ENCODE measurements around the gene ZBED4. TPM values are rescaled to one million over a fixed set of nuclear protein-coding genes. Genes with fewer than 3 reads are reported as not detected.

Gene ZBED4
- total RNA-seq, 6 experiments from 2014 or later = 4.1 to 9.3 (median 5.2) TPM

- no peaks in the 10 kb centered on the region for H3K9me3 ChIP-seq
- intact Hi-C loops (cut with DNase I) = loop anchor here in 1 of 2 donors (10.0 kb wide), 1 partner anchor 60 kb away; no protein-coding TSS in a partner anchor
- H3K27ac ChIP-seq = peak overlapping the region; percentile 79 to 97 (median 83)
- peak; percentile 3 to 42 (median 24) for ATAC-seq
- no peaks in the 10 kb centered on the region for H3K36me3 ChIP-seq
- peak; percentile 88 to 93 (median 88) for DNase-seq
- peaks cover 0 to 33% (median 14%) of the 10 kb centered on the region in 4 donors for H3K4me1 ChIP-seq
- no peak for TF ChIP-seq POLR2A (IDR thresholded peaks at IDR 0.05)
- TF ChIP-seq, protein P1, sequence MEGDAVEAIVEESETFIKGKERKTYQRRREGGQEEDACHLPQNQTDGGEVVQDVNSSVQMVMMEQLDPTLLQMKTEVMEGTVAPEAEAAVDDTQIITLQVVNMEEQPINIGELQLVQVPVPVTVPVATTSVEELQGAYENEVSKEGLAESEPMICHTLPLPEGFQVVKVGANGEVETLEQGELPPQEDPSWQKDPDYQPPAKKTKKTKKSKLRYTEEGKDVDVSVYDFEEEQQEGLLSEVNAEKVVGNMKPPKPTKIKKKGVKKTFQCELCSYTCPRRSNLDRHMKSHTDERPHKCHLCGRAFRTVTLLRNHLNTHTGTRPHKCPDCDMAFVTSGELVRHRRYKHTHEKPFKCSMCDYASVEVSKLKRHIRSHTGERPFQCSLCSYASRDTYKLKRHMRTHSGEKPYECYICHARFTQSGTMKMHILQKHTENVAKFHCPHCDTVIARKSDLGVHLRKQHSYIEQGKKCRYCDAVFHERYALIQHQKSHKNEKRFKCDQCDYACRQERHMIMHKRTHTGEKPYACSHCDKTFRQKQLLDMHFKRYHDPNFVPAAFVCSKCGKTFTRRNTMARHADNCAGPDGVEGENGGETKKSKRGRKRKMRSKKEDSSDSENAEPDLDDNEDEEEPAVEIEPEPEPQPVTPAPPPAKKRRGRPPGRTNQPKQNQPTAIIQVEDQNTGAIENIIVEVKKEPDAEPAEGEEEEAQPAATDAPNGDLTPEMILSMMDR (IDR thresholded peaks at IDR 0.05) = no peak
- peak overlapping the region; percentile 35 to 58 (median 48) for H3K4me3 ChIP-seq
- no peaks in the 10 kb centered on the region for H3K27me3 ChIP-seq
- 10% methylated on average over 16 of the region's 56 CpGs for WGBS (ENCODE audit: insufficient coverage, low coverage, low lambda C conversion rate, missing lambda C conversion rate)
These were observed 81.4 kb downstream of the ZBED4 start for GRCh38 chr22:49934891-49935557.

DNA sequence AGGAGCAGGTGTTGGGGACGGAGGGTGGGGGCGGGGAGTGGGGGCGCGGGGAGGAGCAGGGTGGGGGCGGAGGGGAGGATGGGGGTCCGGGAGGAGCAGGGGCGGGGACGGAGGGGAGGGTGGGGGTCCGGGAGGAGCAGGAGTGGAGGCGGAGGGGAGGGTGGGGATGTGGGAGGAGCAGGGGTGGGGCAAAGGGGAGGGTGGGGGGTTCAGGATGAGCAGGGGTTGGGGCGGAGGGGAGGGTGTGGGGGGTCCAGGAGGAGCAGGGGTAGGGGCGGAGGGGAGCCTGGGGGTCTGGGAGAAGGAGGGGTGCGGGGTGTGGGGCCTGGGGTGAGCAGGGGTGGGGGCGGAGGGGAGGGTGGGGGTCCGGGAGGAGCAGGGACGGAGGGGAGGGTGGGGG, 81.9 kb downstream of the ZBED4 start:
- Histone ChIP-seq H3K27ac (peak overlapping the region in 1 of 3 donors; percentile 97), H3K4me1 (peaks cover 0 to 33% (median 14%) of the 10 kb centered on the region in 4 donors), H3K27me3 (no peaks in the 10 kb centered on the region), H3K9me3 (no peaks in the 10 kb centered on the region), H3K4me3 (peak overlapping the region; percentile 14 to 48 (median 35)), H3K36me3 (no peaks in the 10 kb centered on the region)
- peak in 1 of 4 donors; percentile 1 for ATAC-seq
- intact Hi-C loops (cut with DNase I) = loop anchor here in 1 of 2 donors (10.0 kb wide), 1 partner anchor 59 kb away; no protein-coding TSS in a partner anchor
- 3% methylated on average over 15 of the region's 16 CpGs for WGBS (ENCODE audit: insufficient coverage, low coverage, low lambda C conversion rate, missing lambda C conversion rate)
- peak in 1 of 3 donors; percentile 80 for DNase-seq
- no peak for TF ChIP-seq POLR2A (IDR thresholded peaks at IDR 0.05)
- TF ChIP-seq, protein P1 (IDR thresholded peaks at IDR 0.05) = no peak

GRCh38 chr22:49936018-49936972, 82.7 kb downstream of the ZBED4 start:
- intact Hi-C loops (cut with DNase I) = loop anchor here in 1 of 2 donors (10.0 kb wide), 1 partner anchor 59 kb away; no protein-coding TSS in a partner anchor
- H3K9me3 ChIP-seq = no peaks in the 10 kb centered on the region
- no peaks in the 10 kb centered on the region for H3K27me3 ChIP-seq
- H3K4me1 ChIP-seq = peaks cover 0 to 30% (median 11%) of the 10 kb centered on the region in 4 donors
- ATAC-seq (peak; percentile 76 to 80 (median 78)), DNase-seq (peak; percentile 91 to 98 (median 94))
- peak; percentile 51 for TF ChIP-seq POLR2A (IDR thresholded peaks at IDR 0.05)
- TF ChIP-seq, protein P1 (IDR thresholded peaks at IDR 0.05) = no peak
- 24% methylated on average over 8 of the region's 52 CpGs for WGBS (ENCODE audit: insufficient coverage, low coverage, low lambda C conversion rate, missing lambda C conversion rate)
- H3K36me3 ChIP-seq = no peaks in the 10 kb centered on the region
- peak overlapping the region; percentile 33 to 82 (median 65) for H3K27ac ChIP-seq
- peak overlapping the region in 2 of 3 donors; percentile 14 to 42 for H3K4me3 ChIP-seq

DNA sequence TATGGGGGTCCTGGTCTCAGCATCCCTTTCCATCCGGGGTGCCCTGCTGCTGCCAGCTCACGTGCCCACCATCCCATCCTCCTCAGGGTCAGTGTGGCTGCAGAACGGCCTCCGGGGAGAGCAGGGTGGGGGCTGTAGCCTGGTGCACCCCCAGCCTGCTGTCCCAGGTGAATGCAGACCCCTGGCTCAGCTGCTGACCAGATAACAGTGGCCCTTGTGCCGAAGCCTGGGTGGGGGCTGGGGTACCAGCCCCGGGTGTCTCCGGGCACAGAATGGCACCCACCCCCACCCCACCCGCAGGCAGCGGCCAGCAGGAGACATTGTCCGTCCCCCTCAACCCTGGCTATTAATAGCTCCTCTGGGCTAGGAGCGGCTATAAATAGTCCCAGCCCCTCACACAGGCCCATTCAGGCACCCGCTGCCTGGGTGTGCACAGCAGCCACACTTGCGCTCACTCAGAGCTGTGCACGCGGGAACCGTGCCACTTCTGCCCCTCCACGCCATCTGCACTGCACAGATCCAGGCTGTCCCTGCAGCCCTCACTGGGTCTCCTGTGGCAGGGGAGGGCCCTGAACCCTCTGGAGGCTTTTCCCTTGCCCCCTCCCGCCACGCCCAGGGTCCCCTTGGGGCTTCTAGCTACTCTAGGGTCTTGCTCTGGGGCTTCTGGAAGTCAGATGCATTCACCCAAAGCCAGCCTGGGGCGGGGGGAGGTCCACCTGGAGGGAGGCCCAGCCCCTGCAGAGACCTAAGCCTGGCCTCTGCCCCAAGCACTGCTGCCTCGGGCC, 83.5 kb downstream of the ZBED4 start:
- ATAC-seq (no peak), DNase-seq (peak in 1 of 3 donors; percentile 43)
- Histone ChIP-seq H3K36me3 (no peaks in the 10 kb centered on the region), H3K9me3 (no peaks in the 10 kb centered on the region), H3K27me3 (no peaks in the 10 kb centered on the region), H3K4me3 (no peak overlapping the region), H3K27ac (peak overlapping the region; percentile 49 to 82 (median 65)), H3K4me1 (peaks cover 0 to 26% (median 10%) of the 10 kb centered on the region in 4 donors)
- intact Hi-C loops (cut with DNase I) = loop anchor here in 1 of 2 donors (10.0 kb wide), 1 partner anchor 58 kb away; no protein-coding TSS in a partner anchor
- TF ChIP-seq, protein P1 (IDR thresholded peaks at IDR 0.05) = no peak
- peak; percentile 41 for TF ChIP-seq POLR2A (IDR thresholded peaks at IDR 0.05)
- 65% methylated on average over 8 of the region's 21 CpGs for WGBS (ENCODE audit: insufficient coverage, low coverage, low lambda C conversion rate, missing lambda C conversion rate)

Data from right lobe of liver (tissue), 6 donors.